ENCODE measurements around the gene EIF3K. TPM values are rescaled to one million over a fixed set of nuclear protein-coding genes. Genes with fewer than 3 reads are reported as not detected.

The EIF3K gene
- polyA plus RNA-seq, 4 donors: 257 to 710 (median 626) TPM

- no peak for FAIRE-seq
- H3K27me3 ChIP-seq (ENCODE audit: control insufficient read depth in 3 of 3, insufficient read depth in 3 of 3, low read length in 3 of 3): no peaks in the 10 kb centered on the region
- peaks cover 0 to 76% (median 0%) of the 10 kb centered on the region in 3 donors for H3K36me3 ChIP-seq (ENCODE audit: control insufficient read depth in 3 of 3, insufficient read depth in 2 of 3, low read depth in 1 of 3, low read length in 3 of 3)
- DNase-seq: no peak
- H3K4me1 ChIP-seq (ENCODE audit: control insufficient read depth in 3 of 3, insufficient read depth in 2 of 3, low read depth in 1 of 3, low read length in 2 of 3): peaks cover 35 to 80% (median 52%) of the 10 kb centered on the region in 3 donors
- 59 to 68% (median 60%) methylated on average over 11 of the region's 11 CpGs for WGBS, 3 donors
- H3K27ac ChIP-seq (ENCODE audit: low read depth in 1 of 3, low read length in 2 of 3): peak overlapping the region; percentile 65 to 99 (median 95)
- no peaks in the 10 kb centered on the region for H3K9me3 ChIP-seq (ENCODE audit: control insufficient read depth in 2 of 2, insufficient read depth in 1 of 2, low read depth in 1 of 2, low read length in 1 of 2)
- H3K4me3 ChIP-seq (ENCODE audit: low read depth in 1 of 3, low read length in 3 of 3): no peak overlapping the region
Measured at GRCh38 chr19:38676878-38677646, 58.1 kb downstream of the EIF3K start.

GRCh38 chr19:38678217-38678890 is 59.4 kb downstream of the EIF3K start:
- H3K27me3 ChIP-seq (ENCODE audit: control insufficient read depth in 3 of 3, insufficient read depth in 3 of 3, low read length in 3 of 3): no peaks in the 10 kb centered on the region
- H3K4me3 ChIP-seq (ENCODE audit: low read depth in 1 of 3, low read length in 3 of 3): no peak overlapping the region
- WGBS, 3 donors: 70 to 73% (median 73%) methylated on average over 15 of the region's 15 CpGs
- H3K9me3 ChIP-seq (ENCODE audit: control insufficient read depth in 2 of 2, insufficient read depth in 1 of 2, low read depth in 1 of 2, low read length in 1 of 2): no peaks in the 10 kb centered on the region
- FAIRE-seq (no peak), DNase-seq (no peak)
- peaks cover 42 to 92% (median 60%) of the 10 kb centered on the region in 3 donors for H3K4me1 ChIP-seq (ENCODE audit: control insufficient read depth in 3 of 3, insufficient read depth in 2 of 3, low read depth in 1 of 3, low read length in 2 of 3)
- peak overlapping the region; percentile 78 to 99 (median 83) for H3K27ac ChIP-seq (ENCODE audit: low read depth in 1 of 3, low read length in 2 of 3)
- peaks cover 0 to 81% (median 0%) of the 10 kb centered on the region in 3 donors for H3K36me3 ChIP-seq (ENCODE audit: control insufficient read depth in 3 of 3, insufficient read depth in 2 of 3, low read depth in 1 of 3, low read length in 3 of 3)

- H3K9me3 ChIP-seq (ENCODE audit: control insufficient read depth in 2 of 2, insufficient read depth in 1 of 2, low read depth in 1 of 2, low read length in 1 of 2): no peaks in the 10 kb centered on the region
- H3K4me3 ChIP-seq (ENCODE audit: low read depth in 1 of 3, low read length in 3 of 3): no peak overlapping the region
- peaks cover 0 to 80% (median 0%) of the 10 kb centered on the region in 3 donors for H3K36me3 ChIP-seq (ENCODE audit: control insufficient read depth in 3 of 3, insufficient read depth in 2 of 3, low read depth in 1 of 3, low read length in 3 of 3)
- H3K27ac ChIP-seq (ENCODE audit: low read depth in 1 of 3, low read length in 2 of 3): peak overlapping the region; percentile 78 to 99 (median 83)
- 70 to 75% (median 75%) methylated on average over 7 of the region's 7 CpGs for WGBS, 3 donors
- peaks cover 40 to 94% (median 62%) of the 10 kb centered on the region in 3 donors for H3K4me1 ChIP-seq (ENCODE audit: control insufficient read depth in 3 of 3, insufficient read depth in 2 of 3, low read depth in 1 of 3, low read length in 2 of 3)
- H3K27me3 ChIP-seq (ENCODE audit: control insufficient read depth in 3 of 3, insufficient read depth in 3 of 3, low read length in 3 of 3): no peaks in the 10 kb centered on the region
- no peak for DNase-seq
- FAIRE-seq: no peak
Measured at GRCh38 chr19:38678891-38679494, 60.0 kb downstream of the EIF3K start.

GRCh38 chr19:38679839-38680238 is 60.9 kb downstream of the EIF3K start:
- peaks cover 0 to 80% (median 0%) of the 10 kb centered on the region in 3 donors for H3K36me3 ChIP-seq (ENCODE audit: control insufficient read depth in 3 of 3, insufficient read depth in 2 of 3, low read depth in 1 of 3, low read length in 3 of 3)
- FAIRE-seq (no peak), DNase-seq (no peak)
- no peaks in the 10 kb centered on the region for H3K27me3 ChIP-seq (ENCODE audit: control insufficient read depth in 3 of 3, insufficient read depth in 3 of 3, low read length in 3 of 3)
- no peaks in the 10 kb centered on the region for H3K9me3 ChIP-seq (ENCODE audit: control insufficient read depth in 2 of 2, insufficient read depth in 1 of 2, low read depth in 1 of 2, low read length in 1 of 2)
- H3K27ac ChIP-seq (ENCODE audit: low read depth in 1 of 3, low read length in 2 of 3): peak overlapping the region; percentile 78 to 99 (median 83)
- WGBS, 3 donors: 35 to 66% (median 36%) methylated on average over 4 of the region's 4 CpGs
- H3K4me1 ChIP-seq (ENCODE audit: control insufficient read depth in 3 of 3, insufficient read depth in 2 of 3, low read depth in 1 of 3, low read length in 2 of 3): peaks cover 32 to 94% (median 63%) of the 10 kb centered on the region in 3 donors
- H3K4me3 ChIP-seq (ENCODE audit: low read depth in 1 of 3, low read length in 3 of 3): no peak overlapping the region

- WGBS, 3 donors: 88 to 96% (median 90%) methylated on average over 11 of the region's 11 CpGs
- no peaks in the 10 kb centered on the region for H3K9me3 ChIP-seq (ENCODE audit: control insufficient read depth in 2 of 2, insufficient read depth in 1 of 2, low read depth in 1 of 2, low read length in 1 of 2)
- H3K4me3 ChIP-seq (ENCODE audit: low read depth in 1 of 3, low read length in 3 of 3): no peak overlapping the region
- FAIRE-seq (no peak), DNase-seq (no peak)
- H3K27ac ChIP-seq (ENCODE audit: low read depth in 1 of 3, low read length in 2 of 3): peak overlapping the region; percentile 95 to 99 (median 99)
- H3K27me3 ChIP-seq (ENCODE audit: control insufficient read depth in 3 of 3, insufficient read depth in 3 of 3, low read length in 3 of 3): no peaks in the 10 kb centered on the region
- peaks cover 0 to 81% (median 0%) of the 10 kb centered on the region in 3 donors for H3K36me3 ChIP-seq (ENCODE audit: control insufficient read depth in 3 of 3, insufficient read depth in 2 of 3, low read depth in 1 of 3, low read length in 3 of 3)
- H3K4me1 ChIP-seq (ENCODE audit: control insufficient read depth in 3 of 3, insufficient read depth in 2 of 3, low read depth in 1 of 3, low read length in 2 of 3): peaks cover 32 to 93% (median 54%) of the 10 kb centered on the region in 3 donors
Measured at GRCh38 chr19:38682195-38682867, 63.3 kb downstream of the EIF3K start.

GRCh38 chr19:38682872-38683392 is 63.9 kb downstream of the EIF3K start:
- 50 to 73% (median 72%) methylated on average over 7 of the region's 7 CpGs for WGBS, 3 donors
- Histone ChIP-seq H3K36me3 (ENCODE audit: control insufficient read depth in 3 of 3, insufficient read depth in 2 of 3, low read depth in 1 of 3, low read length in 3 of 3) (peaks cover 0 to 76% (median 0%) of the 10 kb centered on the region in 3 donors), H3K4me1 (ENCODE audit: control insufficient read depth in 3 of 3, insufficient read depth in 2 of 3, low read depth in 1 of 3, low read length in 2 of 3) (peaks cover 30 to 93% (median 51%) of the 10 kb centered on the region in 3 donors), H3K9me3 (ENCODE audit: control insufficient read depth in 2 of 2, insufficient read depth in 1 of 2, low read depth in 1 of 2, low read length in 1 of 2) (no peaks in the 10 kb centered on the region), H3K27ac (ENCODE audit: low read depth in 1 of 3, low read length in 2 of 3) (peak overlapping the region; percentile 95 to 99 (median 99)), H3K4me3 (ENCODE audit: low read depth in 1 of 3, low read length in 3 of 3) (no peak overlapping the region), H3K27me3 (ENCODE audit: control insufficient read depth in 3 of 3, insufficient read depth in 3 of 3, low read length in 3 of 3) (no peaks in the 10 kb centered on the region)
- FAIRE-seq: no peak
- no peak for DNase-seq

- H3K4me1 ChIP-seq (ENCODE audit: control insufficient read depth in 3 of 3, insufficient read depth in 2 of 3, low read depth in 1 of 3, low read length in 2 of 3): peaks cover 30 to 92% (median 46%) of the 10 kb centered on the region in 3 donors
- FAIRE-seq: no peak
- no peaks in the 10 kb centered on the region for H3K27me3 ChIP-seq (ENCODE audit: control insufficient read depth in 3 of 3, insufficient read depth in 3 of 3, low read length in 3 of 3)
- peak; percentile 97 to 99 for DNase-seq
- peaks cover 0 to 76% (median 0%) of the 10 kb centered on the region in 3 donors for H3K36me3 ChIP-seq (ENCODE audit: control insufficient read depth in 3 of 3, insufficient read depth in 2 of 3, low read depth in 1 of 3, low read length in 3 of 3)
- H3K4me3 ChIP-seq (ENCODE audit: low read depth in 1 of 3, low read length in 3 of 3): no peak overlapping the region
- peak overlapping the region; percentile 95 to 99 (median 99) for H3K27ac ChIP-seq (ENCODE audit: low read depth in 1 of 3, low read length in 2 of 3)
- WGBS, 3 donors: 9 to 36% (median 18%) methylated on average over 10 of the region's 10 CpGs
- H3K9me3 ChIP-seq (ENCODE audit: control insufficient read depth in 2 of 2, insufficient read depth in 1 of 2, low read depth in 1 of 2, low read length in 1 of 2): no peaks in the 10 kb centered on the region
Measured at GRCh38 chr19:38683393-38684077, 64.5 kb downstream of the EIF3K start.
